LNCaP clone FGC (cell line): ENCODE measurements around the gene INS.

Experiments
- DNase-seq: peaks from one replicate; pipeline ENCODE4 v3.0.0-alpha.2; 2011; ENCODE audit warnings: low read depth
- H3K4me3 ChIP-seq: 2 replicates; pipeline ENCODE4 v1.5.1; 2011; ENCODE audit warnings: mild to moderate bottlenecking, low read depth, low read length, control low read depth
- CTCF ChIP-seq: IDR thresholded peaks from 2 replicates; pipeline ENCODE4 v1.5.1; 2012; ENCODE audit warnings: mild to moderate bottlenecking; ENCODE audit not compliant: control insufficient read depth, insufficient read depth; ENCODE audit errors: extremely low read depth

Gene INS

GRCh38 chr11:2173761-2174160 lies 12.8 kb upstream of the INS start:
- DNase-seq: no peak
- no peak for TF ChIP-seq CTCF
- H3K4me3 ChIP-seq: no peak overlapping the region

GRCh38 chr11:2173150-2173693 lies 12.2 kb upstream of the INS start:
- no peak for DNase-seq
- no peak overlapping the region for H3K4me3 ChIP-seq
- peak; percentile 44 for TF ChIP-seq CTCF

- no peak overlapping the region for H3K4me3 ChIP-seq
- no peak for TF ChIP-seq CTCF
- DNase-seq: no peak
These were observed 11.7 kb upstream of the INS start for GRCh38 chr11:2172676-2173075.

- TF ChIP-seq CTCF: no peak
- H3K4me3 ChIP-seq: no peak within 1 kb of the TSS
- DNase-seq: no peak
These were observed 10.6 kb upstream of the INS start, which contains the start of gene TH for GRCh38 chr11:2171591-2172003. Gene TH, minus strand, starts transcription at chr11:2171815. Its CDS starts 29 bp downstream, at chr11:2171786.

DNA sequence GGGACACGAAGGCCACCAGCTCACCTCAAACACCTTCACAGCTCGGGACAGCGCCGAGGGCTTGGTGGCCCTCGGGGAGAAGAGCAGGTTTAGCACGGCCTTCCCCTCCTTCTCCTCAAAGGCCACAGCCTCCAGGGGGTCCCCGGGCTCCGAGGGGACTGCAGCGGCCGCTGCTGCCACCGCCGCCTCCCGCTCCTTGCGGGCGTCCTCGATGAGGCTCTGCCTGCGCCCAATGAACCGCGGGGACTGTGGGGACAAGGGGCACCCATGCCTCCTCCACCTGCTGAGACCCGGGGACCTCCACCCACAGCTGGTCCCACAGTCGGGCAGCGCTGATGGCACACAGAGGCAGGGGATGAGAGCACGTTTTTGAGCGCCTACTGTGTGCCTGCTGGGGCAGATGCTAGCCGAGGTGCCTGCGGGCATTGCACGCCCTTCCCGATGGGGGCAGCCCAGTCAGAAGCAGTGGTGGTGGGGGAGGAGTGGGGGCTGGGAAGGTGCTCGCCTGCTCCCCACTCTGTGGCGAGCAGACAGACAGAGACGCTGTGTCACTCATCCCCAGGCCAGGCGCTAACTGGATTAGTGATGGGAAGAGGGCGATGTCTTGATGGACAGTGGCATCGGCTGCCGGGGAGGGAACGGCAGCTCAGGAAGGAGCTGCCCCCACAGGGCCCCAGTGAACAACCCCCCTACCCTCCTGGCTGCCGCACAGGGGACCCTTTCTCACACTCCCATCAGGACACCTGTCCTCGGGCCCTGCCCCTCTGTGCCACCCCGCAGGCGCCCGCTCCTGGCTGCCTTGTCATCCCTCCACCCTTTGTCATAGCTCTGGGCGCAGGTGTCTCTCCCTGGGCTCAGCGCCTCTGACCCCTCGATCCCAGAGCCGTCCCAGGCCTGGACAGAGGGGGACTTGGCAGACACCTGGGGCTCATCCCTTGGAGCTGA lies 8.9 kb upstream of the INS start:
- no peak overlapping the region for H3K4me3 ChIP-seq
- no peak for DNase-seq
- TF ChIP-seq CTCF: no peak

DNA sequence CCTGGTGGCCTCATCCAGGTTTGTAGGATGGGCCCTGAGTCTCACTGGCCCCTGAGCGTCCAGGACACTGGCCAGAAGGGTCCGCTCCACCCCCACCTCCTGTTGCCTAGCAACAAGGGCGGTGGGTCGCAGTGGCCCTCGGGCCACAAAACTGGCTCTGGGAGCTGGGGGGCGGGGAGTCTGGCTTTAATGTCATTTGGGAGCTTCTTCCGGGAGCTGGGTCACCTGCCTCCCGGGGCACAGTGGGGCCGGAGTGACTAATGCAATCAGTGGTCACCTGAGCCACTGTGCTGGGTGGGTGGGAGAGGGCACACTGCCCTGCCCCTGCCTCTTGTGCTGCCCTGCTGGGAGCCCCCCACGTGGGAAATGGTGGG lies 8.0 kb upstream of the INS start:
- no peak for DNase-seq
- TF ChIP-seq CTCF: no peak
- no peak overlapping the region for H3K4me3 ChIP-seq
